SK-N-SH treated with all-trans-retinoic acid at 6 μM for 48 hours (cell line): ENCODE results near the gene GNA12.

ENCODE experiments used
- ATAC-seq: fragments of 200-7000 bp; cut with Tn5 transposase; 3 replicates; pipeline ENCODE4 v1.9.1; 2020; ENCODE audit warnings: mild to moderate bottlenecking, moderate library complexity
- ARNTL ChIP-seq: fragments of 450-650 bp; formaldehyde crosslinking; IDR thresholded peaks from 2 replicates; pipeline ENCODE4 v1.5.0; 2020; ENCODE audit warnings: low read depth, mild to moderate bottlenecking, moderate library complexity, borderline replicate concordance
- BACH2 ChIP-seq: fragments of 250-450 bp; sonication (Bioruptor Pico); IDR thresholded peaks from 2 replicates; pipeline ENCODE4 v1.9.0; 2021; ENCODE audit warnings: mild to moderate bottlenecking, borderline replicate concordance
- CREB5 ChIP-seq: fragments of 250-450 bp; sonication (Bioruptor Pico); IDR thresholded peaks from 2 replicates; pipeline ENCODE4 v1.5.1; 2020; ENCODE audit warnings: low read depth, mild to moderate bottlenecking, moderate library complexity
- CSRNP3 ChIP-seq: fragments of 250-450 bp; sonication (Bioruptor Pico); IDR thresholded peaks from 2 replicates; pipeline ENCODE4 v1.5.1; 2021; ENCODE audit warnings: mild to moderate bottlenecking, moderate library complexity
- ESRRG ChIP-seq: fragments of 250-450 bp; sonication (Bioruptor Pico); IDR thresholded peaks from 2 replicates; pipeline ENCODE4 v1.6.1; 2021; ENCODE audit warnings: mild to moderate bottlenecking
- GLIS3 ChIP-seq: fragments of 250-450 bp; sonication (Bioruptor Pico); IDR thresholded peaks from 2 replicates; pipeline ENCODE4 v1.5.0; 2020; ENCODE audit warnings: mild to moderate bottlenecking, moderate library complexity
- ISL1 ChIP-seq: fragments of 250-450 bp; sonication (Bioruptor Pico); IDR thresholded peaks from 2 replicates; pipeline ENCODE4 v2.1.2; 2022; ENCODE audit warnings: mild to moderate bottlenecking, moderate library complexity
- PATZ1 ChIP-seq: fragments of 250-450 bp; sonication (Bioruptor Pico); IDR thresholded peaks from 2 replicates; pipeline ENCODE4 v1.8.0; 2020; ENCODE audit warnings: mild to moderate bottlenecking, moderate library complexity, borderline replicate concordance
- POU6F1 ChIP-seq: fragments of 250-450 bp; sonication (Bioruptor Pico); IDR thresholded peaks from 2 replicates; pipeline ENCODE4 v1.8.0; 2021; ENCODE audit warnings: low read depth, mild to moderate bottlenecking, moderate library complexity, borderline replicate concordance
- PPARA ChIP-seq: fragments of 250-450 bp; sonication (Bioruptor Pico); IDR thresholded peaks from 2 replicates; pipeline ENCODE4 v1.5.0; 2020; ENCODE audit warnings: mild to moderate bottlenecking, borderline replicate concordance
- SNAI2 ChIP-seq: fragments of 250-450 bp; sonication (Bioruptor Pico); IDR thresholded peaks from 2 replicates; pipeline ENCODE4 v1.5.0; 2020; ENCODE audit warnings: mild to moderate bottlenecking, moderate library complexity
- TOX ChIP-seq: fragments of 250-450 bp; sonication (Bioruptor Pico); IDR thresholded peaks from 2 replicates; pipeline ENCODE4 v1.8.0; 2021; ENCODE audit warnings: mild to moderate bottlenecking, moderate library complexity, borderline replicate concordance
- TSHZ2 ChIP-seq: fragments of 250-450 bp; sonication (Bioruptor Pico); IDR thresholded peaks from 2 replicates; pipeline ENCODE4 v1.5.0; 2020; ENCODE audit warnings: mild to moderate bottlenecking, moderate library complexity
- ZC3H10 ChIP-seq: fragments of 250-450 bp; sonication (Bioruptor Pico); IDR thresholded peaks from 2 replicates; pipeline ENCODE4 v1.5.1; 2021; ENCODE audit warnings: mild to moderate bottlenecking, moderate library complexity
- ZFP3 ChIP-seq: fragments of 250-450 bp; sonication (Bioruptor Pico); IDR thresholded peaks from 2 replicates; pipeline ENCODE4 v1.5.0; 2020; ENCODE audit warnings: mild to moderate bottlenecking, moderate library complexity
- ZFP30 ChIP-seq: fragments of 450-650 bp; formaldehyde crosslinking; IDR thresholded peaks from 2 replicates; pipeline ENCODE4 v1.5.0; 2022; ENCODE audit warnings: mild to moderate bottlenecking, moderate library complexity
- ZNF565 ChIP-seq: fragments of 450-650 bp; formaldehyde crosslinking; conservative IDR thresholded peaks from 2 replicates; pipeline ENCODE4 v1.5.0; 2020; ENCODE audit warnings: low read depth, mild to moderate bottlenecking, moderate library complexity

GNA12 gene

GRCh38 chr7:2820508-2820934 is 23.6 kb downstream of the GNA12 start (continued):
- TF ChIP-seq POU6F1 (CRISPR knock-in tag) (no peak), GLIS3 (CRISPR knock-in tag) (no peak), TSHZ2 (CRISPR knock-in tag) (no peak), ARNTL (CRISPR knock-in tag) (no peak), PPARA (no peak), PATZ1 (CRISPR knock-in tag) (no peak)

GRCh38 chr7:2819954-2820397 is 24.1 kb downstream of the GNA12 start:
- no peak for ATAC-seq
- TF ChIP-seq TSHZ2 (CRISPR knock-in tag), result no peak
- TF ChIP-seq ZFP30 (CRISPR knock-in tag), result no peak
- no peak for TF ChIP-seq ZFP3 (CRISPR knock-in tag)
- TF ChIP-seq GLIS3 (CRISPR knock-in tag), result no peak
- no peak for TF ChIP-seq BACH2 (CRISPR knock-in tag)
- no peak for TF ChIP-seq CREB5 (CRISPR knock-in tag)
- no peak for TF ChIP-seq ARNTL (CRISPR knock-in tag)
- TF ChIP-seq ZNF565 (CRISPR knock-in tag), result no peak
- TF ChIP-seq ISL1, result no peak
- TF ChIP-seq ESRRG, result no peak
- TF ChIP-seq ZC3H10 (CRISPR knock-in tag), result no peak

- no peak for ATAC-seq
- no peak for TF ChIP-seq ESRRG
- no peak for TF ChIP-seq PPARA
- TF ChIP-seq SNAI2 (CRISPR knock-in tag), result no peak
- no peak for TF ChIP-seq CSRNP3
- no peak for TF ChIP-seq GLIS3 (CRISPR knock-in tag)
- no peak for TF ChIP-seq PATZ1 (CRISPR knock-in tag)
- TF ChIP-seq TOX (CRISPR knock-in tag), result no peak
- no peak for TF ChIP-seq ISL1
- no peak for TF ChIP-seq CREB5 (CRISPR knock-in tag)
- TF ChIP-seq POU6F1 (CRISPR knock-in tag), result no peak
- TF ChIP-seq ZC3H10 (CRISPR knock-in tag), result no peak
These were observed 24.8 kb downstream of the GNA12 start for GRCh38 chr7:2819161-2819953.
